ENCODE measurements around the gene NAP1L4.

Gene NAP1L4

DNA sequence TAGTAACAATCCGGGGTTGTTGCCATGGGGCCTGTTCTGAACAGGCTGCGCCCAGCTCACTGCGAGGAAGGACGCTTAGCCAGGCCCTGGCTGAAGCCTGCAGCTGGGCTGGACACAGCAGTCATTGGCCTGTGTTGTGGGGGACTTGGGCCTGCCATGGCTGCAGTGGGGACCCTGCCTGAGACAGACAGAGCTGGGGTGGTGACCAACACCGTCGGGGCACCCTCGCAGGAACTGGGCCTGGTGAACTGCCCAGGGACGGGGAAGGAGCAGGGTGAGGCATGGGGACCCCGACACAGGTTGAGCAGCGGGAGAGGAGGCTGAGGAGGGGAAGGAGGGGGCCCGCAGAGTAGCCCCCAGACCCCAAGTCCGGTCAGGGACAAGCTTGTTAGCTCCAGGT is 71.8 kb downstream of the NAP1L4 start:
- no peak overlapping the region for H3K4me3 ChIP-seq (ENCODE audit: low read depth, low read length)
- H3K27me3 ChIP-seq (ENCODE audit: control insufficient read depth, insufficient read depth, low read length), result no peaks in the 10 kb centered on the region
- H3K9ac ChIP-seq (ENCODE audit: low read depth, low read length), result no peak overlapping the region
- H3K36me3 ChIP-seq (ENCODE audit: control insufficient read depth, insufficient read depth, low read length), result no peaks in the 10 kb centered on the region
- H3K4me1 ChIP-seq (ENCODE audit: control insufficient read depth, insufficient read depth, low read length), result no peaks in the 10 kb centered on the region
- H3K9me3 ChIP-seq (ENCODE audit: control insufficient read depth, insufficient read depth, low read length), result no peaks in the 10 kb centered on the region

DNA sequence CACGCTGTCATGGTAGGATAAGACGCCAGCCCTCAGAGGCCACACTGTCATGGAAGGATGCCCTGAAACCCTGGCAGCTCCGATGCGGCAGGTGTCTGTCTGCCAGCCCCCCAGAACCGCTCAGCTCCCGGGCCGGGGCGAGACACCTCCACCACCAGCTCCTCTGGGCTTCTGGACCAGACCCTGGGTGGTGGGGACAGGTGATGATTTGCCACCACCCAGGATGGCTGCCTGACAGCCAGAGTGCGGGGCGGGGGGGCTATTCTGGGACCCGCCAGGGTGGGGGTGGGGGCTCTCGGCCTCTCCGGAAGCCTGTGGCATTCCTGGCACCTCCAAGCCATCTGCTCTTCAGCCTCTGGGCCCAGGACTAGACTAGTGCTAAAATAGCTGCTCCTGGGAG is 72.3 kb downstream of the NAP1L4 start:
- Histone ChIP-seq H3K36me3 (ENCODE audit: control insufficient read depth, insufficient read depth, low read length) (no peaks in the 10 kb centered on the region), H3K9ac (ENCODE audit: low read depth, low read length) (no peak overlapping the region), H3K27me3 (ENCODE audit: control insufficient read depth, insufficient read depth, low read length) (no peaks in the 10 kb centered on the region), H3K4me3 (ENCODE audit: low read depth, low read length) (no peak overlapping the region), H3K9me3 (ENCODE audit: control insufficient read depth, insufficient read depth, low read length) (no peaks in the 10 kb centered on the region), H3K4me1 (ENCODE audit: control insufficient read depth, insufficient read depth, low read length) (no peaks in the 10 kb centered on the region)

DNA sequence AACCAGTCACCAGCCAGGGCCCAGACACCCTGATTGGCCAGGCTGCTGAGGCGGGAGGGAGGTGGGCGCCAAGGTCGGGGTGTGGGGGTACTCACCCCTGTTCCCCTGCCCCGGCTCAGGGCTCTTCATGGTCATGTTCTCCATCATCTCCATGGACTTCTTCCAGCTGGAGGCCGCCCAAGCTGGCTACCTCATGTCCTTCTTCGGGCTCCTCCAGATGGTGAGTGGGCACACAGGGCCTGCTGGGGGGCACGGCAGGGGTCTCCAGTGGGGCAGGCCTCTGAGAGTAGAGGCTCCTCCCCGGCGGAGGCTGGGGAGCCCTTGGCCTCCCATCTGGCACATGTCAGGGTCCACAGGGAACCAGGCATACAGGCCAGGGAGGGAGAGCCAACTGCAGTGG is 72.9 kb downstream of the NAP1L4 start:
- Histone ChIP-seq H3K4me3 (ENCODE audit: low read depth, low read length) (no peak overlapping the region), H3K9ac (ENCODE audit: low read depth, low read length) (no peak overlapping the region), H3K4me1 (ENCODE audit: control insufficient read depth, insufficient read depth, low read length) (no peaks in the 10 kb centered on the region)

DNA sequence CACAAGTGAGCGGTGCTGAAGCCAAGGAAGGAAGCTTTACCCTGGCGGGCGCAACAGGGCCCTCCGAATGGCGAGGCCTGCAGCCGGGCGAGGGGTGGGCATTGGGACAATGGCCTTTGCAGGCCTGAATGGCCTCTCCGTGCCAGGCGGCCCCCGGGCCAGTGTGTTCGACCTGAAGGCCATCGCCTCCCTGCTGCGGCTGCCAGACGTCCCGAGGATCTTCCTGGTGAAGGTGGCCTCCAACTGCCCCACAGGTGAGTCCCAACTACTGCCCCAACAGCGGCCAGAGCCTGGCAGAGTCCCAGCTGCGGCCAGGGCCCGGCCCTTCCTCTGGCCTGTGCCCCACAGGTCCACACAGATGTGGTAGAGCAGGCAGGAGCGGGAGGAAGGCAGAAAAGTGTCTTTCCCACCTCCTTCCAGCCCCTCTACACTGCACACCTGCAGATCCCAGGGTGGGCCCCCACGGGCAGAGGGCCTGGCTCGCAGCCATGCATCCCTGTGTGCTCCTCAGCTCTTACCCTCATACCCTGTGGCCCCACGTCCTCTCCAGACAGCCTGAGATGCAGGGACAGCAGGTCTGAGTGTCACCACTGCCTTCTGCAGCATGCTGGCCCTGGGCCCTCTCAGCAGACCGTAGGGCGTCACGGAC is 74.2 kb downstream of the NAP1L4 start:
- Histone ChIP-seq H3K36me3 (ENCODE audit: control insufficient read depth, insufficient read depth, low read length) (no peaks in the 10 kb centered on the region), H3K9ac (ENCODE audit: low read depth, low read length) (no peak overlapping the region), H3K4me1 (ENCODE audit: control insufficient read depth, insufficient read depth, low read length) (no peaks in the 10 kb centered on the region), H3K9me3 (ENCODE audit: control insufficient read depth, insufficient read depth, low read length) (no peaks in the 10 kb centered on the region), H3K4me3 (ENCODE audit: low read depth, low read length) (no peak overlapping the region), H3K27me3 (ENCODE audit: control insufficient read depth, insufficient read depth, low read length) (no peaks in the 10 kb centered on the region)

More for the DNA sequence above, 72.9 kb downstream of the NAP1L4 start:
- H3K9me3 ChIP-seq (ENCODE audit: control insufficient read depth, insufficient read depth, low read length), result no peaks in the 10 kb centered on the region
- no peaks in the 10 kb centered on the region for H3K27me3 ChIP-seq (ENCODE audit: control insufficient read depth, insufficient read depth, low read length)
- no peaks in the 10 kb centered on the region for H3K36me3 ChIP-seq (ENCODE audit: control insufficient read depth, insufficient read depth, low read length)

DNA sequence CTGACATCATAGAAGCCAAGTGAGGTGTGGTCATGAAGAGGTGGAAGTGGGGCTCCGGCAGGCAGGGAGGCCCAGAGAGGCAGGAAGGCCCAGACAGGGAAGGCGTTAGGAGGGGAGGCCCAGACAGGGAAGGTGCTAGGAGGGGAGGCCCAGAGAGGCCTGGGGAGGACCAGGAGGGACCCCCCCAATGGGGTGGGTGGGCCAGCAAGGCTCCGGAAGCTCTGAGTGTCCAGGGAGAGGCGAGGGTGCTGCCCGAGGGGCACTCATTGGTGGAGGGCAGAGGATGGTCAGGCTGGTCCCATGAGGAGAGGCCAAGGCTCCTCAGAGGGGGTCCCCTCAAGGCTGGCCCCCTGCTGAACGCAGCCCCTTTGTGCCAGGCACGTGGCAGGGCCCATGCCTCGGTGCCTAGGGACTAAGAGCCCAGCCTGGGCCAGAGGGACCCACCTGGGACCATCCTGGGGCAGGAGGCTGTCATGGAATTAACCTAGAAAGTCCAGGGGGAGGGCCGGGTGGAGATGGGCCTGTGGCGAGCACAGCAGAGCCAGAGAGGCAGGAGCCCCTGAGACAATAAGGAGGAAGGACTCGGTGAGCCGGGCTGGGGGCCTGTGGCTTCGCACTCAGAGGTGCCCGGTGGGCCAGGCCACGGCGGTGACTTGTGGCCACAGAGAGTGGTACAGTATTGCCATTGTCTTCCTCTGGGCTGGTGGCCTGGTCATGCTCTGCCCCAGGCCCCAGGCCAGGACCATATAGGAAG is 75.1 kb downstream of the NAP1L4 start:
- Histone ChIP-seq H3K4me3 (ENCODE audit: low read depth, low read length) (no peak overlapping the region), H3K9ac (ENCODE audit: low read depth, low read length) (no peak overlapping the region), H3K9me3 (ENCODE audit: control insufficient read depth, insufficient read depth, low read length) (no peaks in the 10 kb centered on the region), H3K36me3 (ENCODE audit: control insufficient read depth, insufficient read depth, low read length) (no peaks in the 10 kb centered on the region), H3K4me1 (ENCODE audit: control insufficient read depth, insufficient read depth, low read length) (no peaks in the 10 kb centered on the region), H3K27me3 (ENCODE audit: control insufficient read depth, insufficient read depth, low read length) (no peaks in the 10 kb centered on the region)

DNA sequence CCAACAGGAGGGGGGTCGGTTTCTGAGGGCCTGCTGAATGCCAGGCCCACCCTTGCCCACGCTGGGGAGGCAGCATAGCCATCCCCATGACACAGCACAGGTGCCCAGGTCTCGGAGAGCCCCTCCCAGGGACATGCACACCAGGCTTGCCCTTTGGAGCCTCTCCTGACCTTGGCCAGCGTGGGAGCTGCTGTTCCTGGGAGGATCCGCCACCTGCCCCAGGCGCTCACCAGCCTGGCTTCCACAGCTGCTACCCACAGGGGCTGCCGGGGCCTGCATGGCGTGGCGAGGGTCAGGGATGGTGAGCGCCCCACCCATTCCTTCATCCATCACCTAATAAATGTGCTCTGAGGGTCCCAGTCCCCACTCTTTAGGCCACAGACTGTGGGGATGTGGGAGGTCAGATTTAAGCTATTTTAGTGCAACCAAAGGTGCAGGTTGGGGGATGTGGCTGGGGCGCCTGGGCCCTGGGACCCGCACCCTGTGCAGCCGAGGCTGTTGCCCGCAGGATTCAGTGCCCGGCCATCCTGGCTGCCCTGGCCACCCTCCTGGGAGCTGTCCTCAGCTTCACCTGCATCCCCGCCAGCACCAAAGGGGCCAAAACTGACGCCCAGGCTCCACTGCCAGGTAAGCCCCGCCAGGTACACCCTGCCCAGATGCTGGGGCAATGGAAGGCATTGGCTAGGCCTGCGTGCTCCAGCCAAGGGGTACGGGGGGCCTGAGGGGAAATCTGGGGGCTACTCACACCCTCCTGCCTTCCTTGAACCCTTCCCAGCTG is 75.8 kb downstream of the NAP1L4 start:
- no peaks in the 10 kb centered on the region for H3K27me3 ChIP-seq (ENCODE audit: control insufficient read depth, insufficient read depth, low read length)
- H3K9me3 ChIP-seq (ENCODE audit: control insufficient read depth, insufficient read depth, low read length), result no peaks in the 10 kb centered on the region
- H3K9ac ChIP-seq (ENCODE audit: low read depth, low read length), result no peak overlapping the region
- no peaks in the 10 kb centered on the region for H3K4me1 ChIP-seq (ENCODE audit: control insufficient read depth, insufficient read depth, low read length)
- no peak overlapping the region for H3K4me3 ChIP-seq (ENCODE audit: low read depth, low read length)
- H3K36me3 ChIP-seq (ENCODE audit: control insufficient read depth, insufficient read depth, low read length), result no peaks in the 10 kb centered on the region

DNA sequence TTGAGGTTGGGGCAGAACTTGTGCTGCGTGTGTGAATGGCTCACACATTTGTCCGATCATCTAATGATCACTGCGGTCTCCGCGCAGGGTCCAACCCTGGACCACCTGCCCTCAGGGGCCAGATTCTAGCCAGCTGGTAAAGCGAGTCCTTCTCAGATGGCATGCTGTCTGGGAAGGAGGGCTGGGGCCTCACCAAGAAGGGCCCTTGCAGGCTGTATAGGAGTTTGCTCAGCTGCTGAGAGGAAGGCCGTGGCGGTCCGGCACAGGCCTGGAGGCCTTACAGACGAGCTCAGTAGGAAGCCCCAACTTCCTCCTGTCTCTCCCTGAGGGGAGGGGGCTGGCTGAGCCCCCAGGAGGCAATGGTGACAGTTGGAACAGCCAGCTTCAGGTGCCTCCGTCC is 76.7 kb downstream of the NAP1L4 start:
- H3K4me3 ChIP-seq (ENCODE audit: low read depth, low read length), result no peak overlapping the region
- H3K9ac ChIP-seq (ENCODE audit: low read depth, low read length), result no peak overlapping the region
- no peaks in the 10 kb centered on the region for H3K9me3 ChIP-seq (ENCODE audit: control insufficient read depth, insufficient read depth, low read length)
- H3K27me3 ChIP-seq (ENCODE audit: control insufficient read depth, insufficient read depth, low read length), result no peaks in the 10 kb centered on the region
- H3K4me1 ChIP-seq (ENCODE audit: control insufficient read depth, insufficient read depth, low read length), result no peaks in the 10 kb centered on the region
- H3K36me3 ChIP-seq (ENCODE audit: control insufficient read depth, insufficient read depth, low read length), result no peaks in the 10 kb centered on the region

DNA sequence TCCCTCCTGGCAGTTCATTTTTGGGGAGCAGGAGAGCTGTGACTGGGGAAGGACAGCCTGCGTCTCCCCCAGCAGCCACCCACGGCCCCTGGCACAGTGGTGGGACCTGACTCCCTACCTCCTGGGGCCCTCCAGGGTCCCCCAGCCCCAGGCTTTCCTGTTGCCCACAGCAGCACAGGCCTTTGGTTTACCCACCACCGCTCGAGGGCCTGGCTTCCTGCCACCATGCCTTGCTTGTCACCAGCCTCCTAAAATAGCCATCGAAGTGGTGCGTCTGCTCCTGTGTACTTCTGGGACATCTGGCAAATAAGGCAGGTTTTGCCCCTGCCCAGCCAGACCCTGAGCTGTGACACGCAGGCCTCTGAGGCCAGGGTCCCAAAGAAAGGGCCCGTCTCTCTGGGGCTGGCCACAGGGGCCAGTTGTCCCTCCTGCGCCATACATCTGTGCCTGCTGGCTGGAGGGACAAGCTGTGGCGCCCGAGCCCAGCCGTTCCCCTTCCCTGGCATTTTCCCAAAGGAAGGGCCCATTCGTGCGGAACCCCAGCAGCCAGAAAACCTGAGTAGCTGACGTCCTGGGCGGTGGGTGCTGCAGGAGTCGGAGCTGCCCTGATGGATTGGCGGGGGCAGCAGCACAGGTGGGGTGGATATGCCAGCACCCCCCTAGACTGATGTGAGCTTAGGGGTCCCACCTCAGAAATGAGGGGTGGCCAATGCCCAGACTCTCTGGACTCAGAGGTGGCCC is 77.5 kb downstream of the NAP1L4 start:
- Histone ChIP-seq H3K4me1 (ENCODE audit: control insufficient read depth, insufficient read depth, low read length) (no peaks in the 10 kb centered on the region), H3K27me3 (ENCODE audit: control insufficient read depth, insufficient read depth, low read length) (no peaks in the 10 kb centered on the region), H3K36me3 (ENCODE audit: control insufficient read depth, insufficient read depth, low read length) (no peaks in the 10 kb centered on the region), H3K4me3 (ENCODE audit: low read depth, low read length) (no peak overlapping the region), H3K9ac (ENCODE audit: low read depth, low read length) (no peak overlapping the region), H3K9me3 (ENCODE audit: control insufficient read depth, insufficient read depth, low read length) (no peaks in the 10 kb centered on the region)

DNA sequence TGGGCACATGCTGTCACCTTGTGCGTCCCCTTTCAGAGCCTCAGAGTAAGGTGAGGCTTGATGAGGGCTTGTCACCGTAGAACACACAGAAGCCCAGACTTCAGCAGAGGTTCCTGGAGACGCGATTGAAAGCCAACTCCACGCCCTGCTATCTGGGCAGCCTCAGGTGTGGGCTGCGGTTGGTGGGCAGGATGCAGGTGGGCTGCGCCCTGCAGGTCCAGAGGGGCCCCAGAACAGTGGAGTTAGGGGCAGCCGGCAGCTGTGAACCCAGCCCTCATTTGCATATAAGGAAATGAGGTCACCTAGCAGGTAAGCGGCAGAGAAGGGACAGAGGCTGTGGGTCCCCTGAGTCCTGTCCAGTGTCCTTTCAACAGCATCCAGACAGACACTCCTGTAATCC is 78.4 kb downstream of the NAP1L4 start:
- Histone ChIP-seq H3K4me1 (ENCODE audit: control insufficient read depth, insufficient read depth, low read length) (no peaks in the 10 kb centered on the region), H3K9me3 (ENCODE audit: control insufficient read depth, insufficient read depth, low read length) (no peaks in the 10 kb centered on the region), H3K4me3 (ENCODE audit: low read depth, low read length) (no peak overlapping the region), H3K27me3 (ENCODE audit: control insufficient read depth, insufficient read depth, low read length) (no peaks in the 10 kb centered on the region), H3K36me3 (ENCODE audit: control insufficient read depth, insufficient read depth, low read length) (no peaks in the 10 kb centered on the region), H3K9ac (ENCODE audit: low read depth, low read length) (no peak overlapping the region)

DNA sequence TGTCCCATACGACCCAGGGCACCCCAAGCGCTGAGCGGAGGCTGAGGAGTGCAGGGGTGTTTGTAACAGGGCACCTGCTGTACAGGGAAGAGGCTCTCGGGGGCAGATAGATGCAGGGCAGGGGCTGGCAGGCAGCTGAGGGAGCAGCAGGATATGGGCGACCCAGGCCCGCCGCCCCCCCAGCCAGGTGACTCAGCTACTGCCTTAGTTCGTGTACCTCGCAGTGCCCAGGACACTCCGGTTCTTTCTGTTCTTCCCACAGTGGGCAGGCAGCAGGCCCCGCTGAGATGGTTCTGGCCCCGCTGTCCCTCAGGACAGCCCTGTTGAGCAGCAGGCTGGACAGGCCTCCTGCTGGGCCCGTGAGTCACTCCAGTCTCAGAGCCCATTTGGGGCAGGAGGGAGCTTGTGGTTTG is 79.1 kb downstream of the NAP1L4 start:
- Histone ChIP-seq H3K9me3 (ENCODE audit: control insufficient read depth, insufficient read depth, low read length) (no peaks in the 10 kb centered on the region), H3K36me3 (ENCODE audit: control insufficient read depth, insufficient read depth, low read length) (peaks cover 4% of the 10 kb centered on the region), H3K27me3 (ENCODE audit: control insufficient read depth, insufficient read depth, low read length) (no peaks in the 10 kb centered on the region), H3K9ac (ENCODE audit: low read depth, low read length) (no peak overlapping the region), H3K4me1 (ENCODE audit: control insufficient read depth, insufficient read depth, low read length) (no peaks in the 10 kb centered on the region), H3K4me3 (ENCODE audit: low read depth, low read length) (no peak overlapping the region)

DNA sequence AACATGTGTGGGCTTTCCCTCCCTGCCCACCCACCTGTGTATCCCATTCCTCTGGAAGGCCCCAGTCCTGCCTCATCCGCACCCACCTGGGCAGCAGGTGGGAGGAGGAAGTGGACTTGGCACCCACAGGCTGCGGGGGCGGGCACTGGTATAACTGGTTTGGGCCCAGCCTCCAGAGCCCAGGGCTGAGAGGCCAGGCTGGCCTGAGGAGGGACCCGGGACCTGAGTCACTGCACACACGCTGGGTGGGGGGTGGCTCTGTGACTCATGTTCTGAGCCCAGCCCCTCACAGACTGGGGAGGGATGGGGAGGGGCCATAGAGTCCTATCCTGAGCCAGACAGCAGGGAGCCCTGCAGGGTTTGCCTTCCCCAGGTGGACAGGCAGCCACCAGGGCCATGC is 79.6 kb downstream of the NAP1L4 start:
- Histone ChIP-seq H3K9me3 (ENCODE audit: control insufficient read depth, insufficient read depth, low read length) (no peaks in the 10 kb centered on the region), H3K4me1 (ENCODE audit: control insufficient read depth, insufficient read depth, low read length) (no peaks in the 10 kb centered on the region), H3K4me3 (ENCODE audit: low read depth, low read length) (no peak overlapping the region), H3K36me3 (ENCODE audit: control insufficient read depth, insufficient read depth, low read length) (peaks cover 4% of the 10 kb centered on the region), H3K27me3 (ENCODE audit: control insufficient read depth, insufficient read depth, low read length) (no peaks in the 10 kb centered on the region), H3K9ac (ENCODE audit: low read depth, low read length) (no peak overlapping the region)

Measured in iPS-15b (cell line).